Panc1 (cell line): ENCODE measurements around the gene PIP4K2A.

Source experiments
- POLR2AphosphoS5 ChIP-seq: IDR thresholded peaks from 2 replicates; pipeline ENCODE4 v1.6.1; 2012; ENCODE audit warnings: mild to moderate bottlenecking, low read depth, low read length, moderate library complexity
- TCF7L2 ChIP-seq: IDR thresholded peaks from 2 replicates; pipeline ENCODE4 v1.6.1; 2011; ENCODE audit warnings: mild to moderate bottlenecking, low read depth, low read length, inconsistent platforms
- TF ChIP-seq, protein P1 (sequence below): fragments of 450-650 bp; IDR thresholded peaks from 2 replicates; pipeline ENCODE4 v1.5.1; 2017; ENCODE audit warnings: mild to moderate bottlenecking

DNA sequence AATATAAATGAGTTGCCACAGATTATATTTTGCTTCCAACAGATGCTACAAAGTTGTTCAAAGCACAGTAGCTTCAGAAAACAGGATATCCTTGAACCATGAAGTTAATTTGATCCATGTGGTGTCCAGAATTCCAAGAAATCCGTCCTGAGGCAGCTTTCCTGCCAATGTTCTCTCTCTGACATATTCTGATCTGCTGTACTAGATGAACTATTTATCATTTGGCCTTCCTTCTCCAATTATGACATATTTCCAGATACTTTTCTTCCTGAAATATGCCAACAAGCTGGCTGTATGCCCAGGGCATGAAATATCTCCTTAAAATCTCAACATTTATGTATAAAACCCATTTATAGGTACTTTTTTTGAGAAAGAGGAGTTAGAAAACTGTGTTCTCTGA lies 227.9 kb downstream of the PIP4K2A start:
- TF ChIP-seq, protein P1, sequence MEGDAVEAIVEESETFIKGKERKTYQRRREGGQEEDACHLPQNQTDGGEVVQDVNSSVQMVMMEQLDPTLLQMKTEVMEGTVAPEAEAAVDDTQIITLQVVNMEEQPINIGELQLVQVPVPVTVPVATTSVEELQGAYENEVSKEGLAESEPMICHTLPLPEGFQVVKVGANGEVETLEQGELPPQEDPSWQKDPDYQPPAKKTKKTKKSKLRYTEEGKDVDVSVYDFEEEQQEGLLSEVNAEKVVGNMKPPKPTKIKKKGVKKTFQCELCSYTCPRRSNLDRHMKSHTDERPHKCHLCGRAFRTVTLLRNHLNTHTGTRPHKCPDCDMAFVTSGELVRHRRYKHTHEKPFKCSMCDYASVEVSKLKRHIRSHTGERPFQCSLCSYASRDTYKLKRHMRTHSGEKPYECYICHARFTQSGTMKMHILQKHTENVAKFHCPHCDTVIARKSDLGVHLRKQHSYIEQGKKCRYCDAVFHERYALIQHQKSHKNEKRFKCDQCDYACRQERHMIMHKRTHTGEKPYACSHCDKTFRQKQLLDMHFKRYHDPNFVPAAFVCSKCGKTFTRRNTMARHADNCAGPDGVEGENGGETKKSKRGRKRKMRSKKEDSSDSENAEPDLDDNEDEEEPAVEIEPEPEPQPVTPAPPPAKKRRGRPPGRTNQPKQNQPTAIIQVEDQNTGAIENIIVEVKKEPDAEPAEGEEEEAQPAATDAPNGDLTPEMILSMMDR: no peak
- no peak for TF ChIP-seq TCF7L2
- no peak for TF ChIP-seq POLR2AphosphoS5
